CD14-positive monocyte (primary cell): ENCODE measurements around the gene RHOT1. TPM values are rescaled to one million over a fixed set of nuclear protein-coding genes. Genes with fewer than 3 reads are reported as not detected.

ENCODE experiments used
- DNase-seq, 3 donors: peaks; one replicate each; pipeline ENCODE4 v3.0.0-alpha.2; 2011 to 2022
- H2AFZ ChIP-seq: 2 replicates; pipeline ENCODE4 v1.6.0; 2012; ENCODE audit warnings: mild to moderate bottlenecking, low read depth, low read length, inconsistent platforms; ENCODE audit not compliant: insufficient read depth, poor library complexity, severe bottlenecking
- H3K27ac ChIP-seq, 2 donors: 1 replicate in 1 of 2; 2 replicates in 1 of 2; pipeline ENCODE4 v1.5.1; 2012 to 2013; ENCODE audit warnings: low read length in 2 of 2, control low read depth in 1 of 2, inconsistent platforms in 1 of 2, low read depth in 1 of 2, mild to moderate bottlenecking in 1 of 2
- H3K27me3 ChIP-seq, 2 donors: one replicate each; pipeline versions ENCODE4 v1.6.0 to v1.6.1; 2011 to 2013; ENCODE audit warnings: low read length in 2 of 2; ENCODE audit not compliant: control insufficient read depth in 2 of 2, insufficient read depth in 2 of 2
- H3K36me3 ChIP-seq, 2 donors: replicated peaks in 1 of 2; 1 replicate in 1 of 2; 2 replicates in 1 of 2; pipeline versions ENCODE4 v1.5.1 to v1.6.1; 2012 to 2013; ENCODE audit warnings: low read length in 2 of 2, control low read depth in 1 of 2, inconsistent platforms in 1 of 2, mild to moderate bottlenecking in 1 of 2; ENCODE audit not compliant: insufficient read depth in 2 of 2, control insufficient read depth in 1 of 2
- H3K4me1 ChIP-seq, 2 donors: 1 replicate in 1 of 2; 2 replicates in 1 of 2; pipeline versions ENCODE4 v1.5.1 to v1.6.1; 2012 to 2013; ENCODE audit warnings: low read length in 2 of 2, control low read depth in 1 of 2, inconsistent platforms in 1 of 2, mild to moderate bottlenecking in 1 of 2, moderate library complexity in 1 of 2; ENCODE audit not compliant: insufficient read depth in 2 of 2, control insufficient read depth in 1 of 2
- H3K4me2 ChIP-seq: replicated peaks from 2 replicates; pipeline ENCODE3; 2012; ENCODE audit warnings: low read length, moderate library complexity, mild to moderate bottlenecking; ENCODE audit not compliant: poor library complexity, severe bottlenecking; ENCODE audit errors: extremely low read depth
- H3K4me3 ChIP-seq, 3 experiments: fragments of 200-600 bp in 1 of 3; sonication (generic) in 1 of 3; replicated peaks in 1 of 3; 1 replicate in 2 of 3; 2 replicates in 1 of 3; pipeline ENCODE4 v1.5.1; 2011 to 2013; ENCODE audit warnings: low read length in 3 of 3, mild to moderate bottlenecking in 3 of 3, control low read depth in 2 of 3, low read depth in 2 of 3, inconsistent platforms in 1 of 3, moderate library complexity in 1 of 3
- H3K79me2 ChIP-seq: 2 replicates; pipeline ENCODE4 v1.6.0; 2012; ENCODE audit warnings: mild to moderate bottlenecking, control low read depth, inconsistent platforms, low read length, moderate library complexity; ENCODE audit not compliant: insufficient read depth
- H3K9ac ChIP-seq: 2 replicates; pipeline ENCODE4 v1.6.0; 2017; ENCODE audit warnings: low read length, mild to moderate bottlenecking; ENCODE audit not compliant: insufficient read depth, poor library complexity, severe bottlenecking
- H3K9me3 ChIP-seq, 2 donors: replicated peaks in 1 of 2; 1 replicate in 1 of 2; 2 replicates in 1 of 2; pipeline versions ENCODE4 v1.5.1 to v1.6.1; 2012 to 2013; ENCODE audit warnings: low read length in 2 of 2, control low read depth in 1 of 2; ENCODE audit not compliant: control insufficient read depth in 1 of 2, insufficient read depth in 1 of 2
- H4K20me1 ChIP-seq: 2 replicates; pipeline ENCODE4 v1.6.0; 2012; ENCODE audit warnings: mild to moderate bottlenecking, low read length, control low read depth, moderate library complexity; ENCODE audit not compliant: insufficient read depth
- H3K27ac Mint-ChIP-seq, 7 donors: one replicate each; pipeline ENCODE4 v1.8.0; 2020; ENCODE audit warnings: mild to moderate bottlenecking in 7 of 7, mixed read lengths in 7 of 7, moderate library complexity in 6 of 7, inconsistent platforms in 2 of 7
- H3K27me3 Mint-ChIP-seq, 3 donors: one replicate each; pipeline ENCODE4 v1.8.0; 2021 to 2022; ENCODE audit warnings: low read depth in 3 of 3, mild to moderate bottlenecking in 3 of 3, mixed read lengths in 3 of 3, moderate library complexity in 3 of 3, inconsistent platforms in 1 of 3
- H3K36me3 Mint-ChIP-seq, 2 donors: one replicate each; pipeline ENCODE4 v1.8.0; 2020; ENCODE audit warnings: mixed read lengths in 2 of 2, inconsistent platforms in 1 of 2, mild to moderate bottlenecking in 1 of 2
- H3K4me1 Mint-ChIP-seq: one replicate; pipeline ENCODE4 v1.8.0; 2020; ENCODE audit warnings: mild to moderate bottlenecking, mixed read lengths
- H3K4me3 Mint-ChIP-seq, 2 donors: one replicate each; pipeline ENCODE4 v1.8.0; 2020; ENCODE audit warnings: mild to moderate bottlenecking in 2 of 2, mixed read lengths in 2 of 2, moderate library complexity in 1 of 2
- H3K9me3 Mint-ChIP-seq, 7 donors: one replicate each; pipeline ENCODE4 v1.8.0; 2020 to 2022; ENCODE audit warnings: mixed read lengths in 7 of 7, mild to moderate bottlenecking in 6 of 7, moderate library complexity in 6 of 7, inconsistent platforms in 2 of 7
- CTCF ChIP-seq: fragments of 200-600 bp; IDR thresholded peaks from one replicate; pipeline ENCODE4 v1.8.0; 2022; ENCODE audit warnings: antibody characterized with exemption, mild to moderate bottlenecking
- WGBS: methylation state at CpG from one replicate; pipeline ENCODE4 v1.1.5; 2013; ENCODE audit warnings: missing lambda C conversion rate; ENCODE audit not compliant: insufficient coverage; 5-methylcytosine and 5-hydroxymethylcytosine counted together
- intact Hi-C, 2 donors: fragments of 100-400 bp; cut with micrococcal nuclease; formaldehyde crosslinking; loops; one replicate each; pipeline versions ENCODE4 v1.15.0 to v1.15.1; 2023
- polyA plus RNA-seq, 3 donors: library from polyadenylated mRNA; depleted of rRNA in 1 of 3; unstranded in 2 of 3; stranded (reverse) in 1 of 3; fragments of 300-500 nt in 2 of 3; fragments of >200 nt in 1 of 3; fragmentation: Illumina TruSeq in 2 of 3; gene quantifications; 1 replicate in 2 of 3; 2 replicates in 1 of 3; pipeline ENCODE4 v1.2.3, GENCODE V29; 2012 to 2021
- small RNA-seq: library from RNA; depleted of rRNA; stranded (forward); fragments of <200 nt; gene quantifications from one replicate; pipeline ENCODE3, GENCODE V24; 2012; ENCODE audit warnings: low read depth; ENCODE audit not compliant: insufficient read length

Gene RHOT1
- polyA plus RNA-seq, 3 donors = 45.9 to 60.5 (median 51.9) TPM

- no peaks in the 10 kb centered on the region for H3K79me2 ChIP-seq
- no peak overlapping the region for H2AFZ ChIP-seq
- Mint-ChIP-seq H3K36me3 (peaks cover 0 to 3% of the 10 kb centered on the region in 2 donors), H3K27me3 (peaks cover 42 to 50% (median 48%) of the 10 kb centered on the region in 3 donors), H3K9me3 (peaks cover 0 to 8% (median 0%) of the 10 kb centered on the region in 7 donors), H3K4me3 (no peak overlapping the region), H3K4me1 (peaks cover 41% of the 10 kb centered on the region), H3K27ac (peak overlapping the region in 6 of 7 donors; percentile 74 to 93 (median 89))
- WGBS = 100% methylated on average over 4 of the region's 6 CpGs
- intact Hi-C loops = no loop called here
- no peaks in the 10 kb centered on the region for H3K9me3 ChIP-seq
- no peaks in the 10 kb centered on the region for H3K36me3 ChIP-seq
- peaks cover 4% of the 10 kb centered on the region for H4K20me1 ChIP-seq
- no peak overlapping the region for H3K4me3 ChIP-seq
- peaks cover 26 to 30% of the 10 kb centered on the region in 2 donors for H3K4me1 ChIP-seq
- H3K4me2 ChIP-seq = no peak overlapping the region
- H3K9ac ChIP-seq = no peak overlapping the region
- DNase-seq = no peak
- TF ChIP-seq CTCF = no peak
- peaks cover 12 to 28% of the 10 kb centered on the region in 2 donors for H3K27me3 ChIP-seq
- H3K27ac ChIP-seq = no peak overlapping the region
Measured at GRCh38 chr17:32274643-32275042, 132.3 kb downstream of the RHOT1 start.

Small RNA genes within 50 kb of the gene (small RNA-seq; reads per million reads assigned to genes)
- gene UBL5P2 = not detected

Other genes with a start within 250 kb of the RHOT1 start
- gene UTP6, start 240.8 kb upstream of the RHOT1 start, polyA plus RNA-seq = 10 to 100 TPM; 21.6 to 50.5 (median 43.3) TPM
- gene SUZ12, start 205.5 kb upstream of the RHOT1 start, polyA plus RNA-seq = 1 to 10 TPM; 6.3 to 9.9 (median 7.9) TPM
- gene LRRC37B, start 135.1 kb upstream of the RHOT1 start, polyA plus RNA-seq = 10 to 100 TPM in 1 of 3 donors, 1 to 10 TPM in 2; 1.8 to 31.2 (median 2.1) TPM
- gene RHBDL3, start 123.3 kb downstream of the RHOT1 start, polyA plus RNA-seq = under 1 TPM in 1 of 3 donors, not detected in 2; 0.05 TPM
- gene C17orf75, start 199.7 kb downstream of the RHOT1 start, polyA plus RNA-seq = 1 to 10 TPM; 4.1 to 5.7 (median 5.0) TPM
- gene ZNF207, start 207.7 kb downstream of the RHOT1 start, polyA plus RNA-seq = 100 to 1,000 TPM; 129 to 147 (median 138) TPM